OCI-M1 (cell line): Measurements from ENCODE around the gene SPDYE3.

Experiments used
- DNase-seq: peaks from one replicate; lab custom pipeline; 2025; lab: John Stamatoyannopoulos, UW

Gene SPDYE3

GRCh38 chr7:100370746-100371145, 63.2 kb downstream of the SPDYE3 start:
- no peak for DNase-seq

GRCh38 chr7:100371561-100372171, 64.2 kb downstream of the SPDYE3 start:
- DNase-seq = no peak
